HG03521 (cell line): ENCODE results near the gene SLC13A2.

Source experiments
- ATAC-seq: cut with Tn5 transposase; IDR thresholded peaks from one replicate; pipeline ENCODE4 v1.9.1; 2021; ENCODE audit warnings: mild to moderate bottlenecking, moderate library complexity; ENCODE audit not compliant: unreplicated experiment

SLC13A2 gene

GRCh38 chr17:28533091-28533807 lies 59.8 kb downstream of the SLC13A2 start:
- ATAC-seq = no peak

GRCh38 chr17:28534740-28535375 lies 61.4 kb downstream of the SLC13A2 start:
- no peak for ATAC-seq

GRCh38 chr17:28536532-28537218 lies 63.2 kb downstream of the SLC13A2 start:
- no peak for ATAC-seq

GRCh38 chr17:28537219-28537610 lies 63.8 kb downstream of the SLC13A2 start:
- no peak for ATAC-seq

- no peak for ATAC-seq
Observed at GRCh38 chr17:28538296-28538895, 65.0 kb downstream of the SLC13A2 start.

- no peak for ATAC-seq
Observed at GRCh38 chr17:28540231-28540630, 66.8 kb downstream of the SLC13A2 start.

DNA sequence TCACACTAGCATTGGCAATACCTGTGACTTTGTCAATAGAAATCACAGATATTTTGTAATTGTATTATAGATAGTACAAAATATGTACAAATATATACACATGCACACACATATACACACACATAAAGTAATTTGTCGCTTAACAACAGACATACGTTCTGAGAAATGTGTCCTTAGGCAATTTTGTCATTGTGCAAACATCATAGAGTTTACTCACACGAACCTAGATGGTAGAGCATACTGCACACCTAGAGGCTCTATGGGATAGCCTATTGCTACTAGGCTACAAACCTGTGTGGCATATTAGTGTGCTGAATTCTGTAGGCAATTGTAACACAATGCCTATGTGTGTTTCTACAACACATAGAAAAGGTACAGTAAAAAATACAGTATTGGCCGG lies 68.0 kb downstream of the SLC13A2 start:
- ATAC-seq = no peak

DNA sequence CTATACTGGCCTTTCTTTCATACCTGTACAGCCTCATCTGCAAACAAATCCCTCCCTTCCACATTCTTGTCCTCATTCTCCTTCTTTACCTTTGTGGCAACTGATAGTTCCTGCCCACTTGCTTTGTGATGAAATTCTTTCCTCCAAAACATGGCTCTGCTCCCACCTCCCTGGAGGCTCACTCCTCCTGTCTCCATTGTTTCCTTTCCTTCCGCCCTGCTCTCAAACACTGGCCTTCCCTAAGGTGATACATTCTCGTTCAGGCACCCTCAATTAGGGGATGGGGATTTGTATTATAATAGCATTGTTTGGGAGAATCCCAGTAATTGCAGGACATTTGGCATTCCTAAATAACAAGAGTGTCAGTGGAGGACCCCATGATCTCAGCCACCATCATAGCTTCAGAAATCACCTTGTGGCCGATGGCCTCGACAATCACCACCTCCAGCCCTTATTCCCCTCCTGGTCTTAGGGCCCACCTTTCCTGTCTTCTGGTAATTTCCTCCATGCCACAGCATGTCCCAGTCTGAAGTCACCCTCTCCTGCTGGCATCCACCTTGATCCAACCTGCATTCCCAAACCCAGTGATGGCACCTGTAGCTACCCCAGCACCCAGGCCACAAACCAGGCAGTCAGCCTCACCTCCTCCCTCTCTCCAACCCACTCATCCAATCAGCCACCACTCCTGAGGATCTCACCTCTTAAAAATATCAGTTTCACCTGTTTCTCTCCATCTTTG lies 71.1 kb downstream of the SLC13A2 start:
- ATAC-seq = no peak

GRCh38 chr17:28545141-28545503 lies 71.7 kb downstream of the SLC13A2 start:
- ATAC-seq = no peak

DNA sequence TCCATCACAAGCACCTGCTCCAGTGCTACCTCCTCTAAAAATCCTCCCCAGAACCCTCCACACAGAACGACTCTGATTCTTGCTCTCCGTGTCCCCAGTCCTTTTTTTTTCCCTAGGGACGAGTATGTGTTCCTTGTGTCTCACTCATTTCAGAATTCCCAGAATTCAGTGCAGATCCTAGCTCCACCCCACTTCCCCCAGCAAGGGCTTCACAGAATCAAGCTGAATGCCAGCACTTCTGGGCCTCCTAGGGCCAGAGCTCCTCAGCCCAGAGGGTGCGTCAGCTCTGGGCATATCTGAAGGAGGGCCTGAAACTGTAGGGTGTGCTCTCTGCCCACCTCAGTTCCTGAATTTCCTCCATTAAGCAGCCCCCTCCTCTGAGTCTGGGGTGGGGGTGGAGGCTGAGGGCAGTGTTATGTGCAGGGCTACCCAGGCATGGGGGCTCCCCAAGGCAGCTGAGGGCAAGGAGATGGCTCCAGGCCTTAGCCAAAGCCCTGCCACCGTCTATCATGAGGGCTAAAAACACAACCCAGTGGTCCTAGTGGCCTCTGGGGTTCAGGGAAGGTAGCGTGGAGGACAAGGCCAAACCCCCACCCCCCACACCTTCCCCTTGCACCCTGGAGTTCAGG lies 72.5 kb downstream of the SLC13A2 start:
- no peak for ATAC-seq

- ATAC-seq = no peak
Observed at GRCh38 chr17:28547096-28547622, 73.7 kb downstream of the SLC13A2 start.
